Adrenal gland (tissue), 12 donors: ENCODE data around the gene MARCHF6. TPM values are rescaled to one million over a fixed set of nuclear protein-coding genes. Genes with fewer than 3 reads are reported as not detected.
"Not testable (repeated sequence)": the region's sequence is repeated elsewhere in the genome, so short reads cannot be mapped to it uniquely, and the experiment has no call there.

Experiments used
- DNase-seq, 7 donors: peaks; one replicate each; pipeline ENCODE4 v3.0.0-alpha.2; 2019 to 2020
- H3K27ac ChIP-seq, 5 donors: fragments of 200-600 bp; sonication (generic) in 4 of 5; 1 replicate in 3 of 5; 2 replicates in 2 of 5; pipeline versions ENCODE4 v1.5.1 to v1.8.0; 2016 to 2020; ENCODE audit warnings: mild to moderate bottlenecking in 1 of 5
- H3K27me3 ChIP-seq: fragments of 200-600 bp; 2 replicates; pipeline ENCODE4 v1.8.0; 2021
- H3K36me3 ChIP-seq, 2 donors: fragments of 200-600 bp; replicated peaks in 1 of 2; 1 replicate in 1 of 2; 2 replicates in 1 of 2; pipeline versions ENCODE4 v1.5.1 to v1.8.0; 2018 to 2022
- H3K4me1 ChIP-seq, 2 donors: fragments of 200-600 bp; replicated peaks in 1 of 2; 1 replicate in 1 of 2; 2 replicates in 1 of 2; pipeline versions ENCODE4 v1.5.1 to v1.8.0; 2018 to 2021
- H3K4me3 ChIP-seq, 4 donors: fragments of 200-600 bp; sonication (generic) in 3 of 4; one replicate each; pipeline ENCODE4 v1.5.1; 2016 to 2018
- H3K9me3 ChIP-seq, 3 donors: fragments of 200-600 bp; sonication (generic) in 1 of 3; replicated peaks in 1 of 3; 1 replicate in 2 of 3; 2 replicates in 1 of 3; pipeline versions ENCODE4 v1.5.1 to v1.8.0; 2016 to 2021
- POLR2A ChIP-seq, 2 donors: fragments of 450-650 bp; IDR thresholded peaks; one replicate each; pipeline ENCODE4 v1.6.1; 2017; ENCODE audit warnings: antibody characterized with exemption in 2 of 2, mild to moderate bottlenecking in 2 of 2, moderate library complexity in 1 of 2
- WGBS, 4 donors: extraction: QIAGEN DNeasy Blood & Tissue Kit in 2 of 4; methylation state at CpG; one replicate each; pipeline versions ENCODE4 v1.1.5 to v1.1.7; 2013 to 2017; 5-methylcytosine and 5-hydroxymethylcytosine counted together
- intact Hi-C, 2 donors: fragments of 100-400 bp; cut with DNase I; formaldehyde crosslinking; loops; one replicate each; pipeline versions ENCODE4 v1.14.1 to v1.15.0; 2022 to 2023
- polyA plus RNA-seq, 3 donors: library from polyadenylated mRNA; stranded (reverse); fragments of 200-250 nt in 2 of 3; fragments of 350-450 nt in 1 of 3; fragmentation: Illumina TruSeq in 1 of 3; extraction: RNeasy Lipid Tissue Mini Kit (QIAGEN cat#74804) in 1 of 3; gene quantifications; one replicate each; pipeline ENCODE4 v1.2.3, GENCODE V29; 2013 to 2014
- total RNA-seq, 9 donors: library from RNA; depleted of rRNA in 4 of 9; stranded (reverse); fragments of >200 nt in 4 of 9; fragments of 120-200 nt in 1 of 9; fragmentation: NEBNext Ultra II Directional in 1 of 9; extraction: Animal tissue kit (Norgen Biotek cat#: 25700) in 1 of 9; gene quantifications; one replicate each; pipeline versions ENCODE4 v1.1.0 to v1.2.4, GENCODE V29; 2013 to 2023
- TF ChIP-seq, protein P1 (sequence below), 6 experiments: fragments of 450-650 bp in 4 of 6; fragments of 200-600 bp in 2 of 6; sonication (generic) in 1 of 6; IDR thresholded peaks; 1 replicate in 5 of 6; 2 replicates in 1 of 6; pipeline versions ENCODE4 v1.5.1 to v1.8.0; 2016 to 2021; ENCODE audit warnings: antibody characterized with exemption in 6 of 6, mild to moderate bottlenecking in 2 of 6, moderate library complexity in 1 of 6
- donor health status: healthy with polysubstance abuse.
- donor health status: Bipolar disorder and iron deficiency.
- donor health status: DM: yes; HTN: yes; CAD: no.
- donor health status: DM: no; HTN: no; CAD: no.
- donor health status: DM: no; HTN: no; CAD: no.
- donor health status: DM: yes; HTN: yes; CAD: no.

The MARCHF6 gene
- total and polyA plus RNA-seq, 12 donors: 51.6 to 170 (median 115) TPM

DNA sequence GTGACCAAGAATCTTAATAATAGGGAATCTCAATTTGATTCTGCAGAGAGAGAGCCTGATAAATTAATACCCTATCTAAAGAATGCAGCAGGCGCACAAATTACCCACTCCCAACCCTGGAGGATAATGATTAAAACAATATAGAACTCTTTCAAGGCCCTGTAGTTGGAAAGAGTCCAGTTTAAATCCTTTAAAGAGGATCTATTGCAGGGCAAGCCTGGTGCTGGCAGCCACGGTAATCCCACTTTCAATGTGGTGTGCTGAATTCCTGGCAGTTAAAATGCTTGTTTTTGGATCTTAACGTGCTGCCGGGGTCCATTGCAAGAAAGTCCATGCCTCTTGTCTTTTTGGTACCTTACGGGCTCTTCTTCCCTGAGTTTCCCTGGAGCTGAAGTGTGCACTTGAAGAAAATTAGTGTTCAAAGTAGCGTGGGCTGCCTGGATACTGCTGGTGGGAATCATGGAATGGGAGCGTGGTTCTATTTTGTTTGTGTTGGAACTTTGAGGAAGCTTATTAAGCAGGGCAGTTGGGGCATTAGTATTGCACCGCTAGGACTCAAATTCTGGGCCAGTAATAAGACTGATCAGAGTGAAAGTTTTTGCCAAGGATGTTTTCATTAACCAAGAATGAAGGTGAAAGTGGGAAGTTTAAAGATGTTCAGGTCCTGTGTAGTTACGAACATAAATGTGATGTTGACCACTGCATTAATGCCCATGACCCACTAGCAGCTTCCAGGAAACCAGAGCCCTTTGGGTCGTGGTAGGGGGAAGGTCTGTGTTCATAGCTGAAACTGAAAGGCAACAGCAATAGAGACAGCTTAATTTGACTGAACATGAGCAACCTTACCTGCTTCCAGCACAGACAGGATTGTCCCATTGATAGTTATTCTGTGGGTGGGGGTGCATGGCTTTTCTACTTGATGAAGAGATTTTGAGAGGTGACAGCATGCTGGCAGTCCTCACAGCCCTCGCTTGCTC, 20.8 kb downstream of the MARCHF6 start:
- Histone ChIP-seq H3K36me3 (no peaks in the 10 kb centered on the region), H3K4me3 (no peak overlapping the region), H3K4me1 (peaks cover 12 to 41% of the 10 kb centered on the region in 2 donors), H3K9me3 (no peaks in the 10 kb centered on the region), H3K27ac (peak overlapping the region in 1 of 5 donors; percentile 28), H3K27me3 (no peaks in the 10 kb centered on the region)
- 54 to 64% (median 60%) methylated on average over 10 to 11 of the region's 11 CpGs for WGBS, 4 donors
- DNase-seq: no peak
- intact Hi-C loops: no loop called here
- TF ChIP-seq POLR2A (IDR thresholded peaks at IDR 0.05): no peak
- TF ChIP-seq, protein P1, sequence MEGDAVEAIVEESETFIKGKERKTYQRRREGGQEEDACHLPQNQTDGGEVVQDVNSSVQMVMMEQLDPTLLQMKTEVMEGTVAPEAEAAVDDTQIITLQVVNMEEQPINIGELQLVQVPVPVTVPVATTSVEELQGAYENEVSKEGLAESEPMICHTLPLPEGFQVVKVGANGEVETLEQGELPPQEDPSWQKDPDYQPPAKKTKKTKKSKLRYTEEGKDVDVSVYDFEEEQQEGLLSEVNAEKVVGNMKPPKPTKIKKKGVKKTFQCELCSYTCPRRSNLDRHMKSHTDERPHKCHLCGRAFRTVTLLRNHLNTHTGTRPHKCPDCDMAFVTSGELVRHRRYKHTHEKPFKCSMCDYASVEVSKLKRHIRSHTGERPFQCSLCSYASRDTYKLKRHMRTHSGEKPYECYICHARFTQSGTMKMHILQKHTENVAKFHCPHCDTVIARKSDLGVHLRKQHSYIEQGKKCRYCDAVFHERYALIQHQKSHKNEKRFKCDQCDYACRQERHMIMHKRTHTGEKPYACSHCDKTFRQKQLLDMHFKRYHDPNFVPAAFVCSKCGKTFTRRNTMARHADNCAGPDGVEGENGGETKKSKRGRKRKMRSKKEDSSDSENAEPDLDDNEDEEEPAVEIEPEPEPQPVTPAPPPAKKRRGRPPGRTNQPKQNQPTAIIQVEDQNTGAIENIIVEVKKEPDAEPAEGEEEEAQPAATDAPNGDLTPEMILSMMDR (IDR thresholded peaks at IDR 0.05): no peak

DNA sequence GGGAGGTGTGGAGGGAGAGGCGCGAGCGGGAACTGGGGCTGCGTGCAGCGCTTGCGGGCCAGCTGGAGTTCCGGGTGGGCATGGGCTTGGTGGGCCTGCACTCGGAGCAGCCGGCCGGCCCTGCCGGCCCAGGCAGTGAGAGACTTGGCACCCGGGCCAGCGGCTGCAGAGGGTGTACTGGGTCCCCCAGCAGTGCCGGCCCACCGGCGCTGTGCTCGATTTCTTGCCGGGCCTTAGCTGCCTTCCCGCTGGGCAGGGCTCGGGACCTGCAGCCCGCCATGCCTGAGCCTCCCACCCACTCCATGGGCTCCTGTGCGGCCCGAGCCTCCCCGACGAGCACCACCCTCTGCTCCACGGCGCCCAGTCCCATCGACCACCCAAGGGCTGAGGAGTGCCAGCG, 21.7 kb downstream of the MARCHF6 start:
- H3K4me3 ChIP-seq, intact Hi-C loops, H3K36me3 ChIP-seq, H3K9me3 ChIP-seq, H3K27ac ChIP-seq, H3K27me3 ChIP-seq, DNase-seq: not testable (repeated sequence)
- H3K4me1 ChIP-seq: peaks cover 12 to 41% of the 10 kb centered on the region in 2 donors
- WGBS, 4 donors: 97 to 100% (median 98%) methylated on average over 2 to 29 of the region's 29 CpGs

DNA sequence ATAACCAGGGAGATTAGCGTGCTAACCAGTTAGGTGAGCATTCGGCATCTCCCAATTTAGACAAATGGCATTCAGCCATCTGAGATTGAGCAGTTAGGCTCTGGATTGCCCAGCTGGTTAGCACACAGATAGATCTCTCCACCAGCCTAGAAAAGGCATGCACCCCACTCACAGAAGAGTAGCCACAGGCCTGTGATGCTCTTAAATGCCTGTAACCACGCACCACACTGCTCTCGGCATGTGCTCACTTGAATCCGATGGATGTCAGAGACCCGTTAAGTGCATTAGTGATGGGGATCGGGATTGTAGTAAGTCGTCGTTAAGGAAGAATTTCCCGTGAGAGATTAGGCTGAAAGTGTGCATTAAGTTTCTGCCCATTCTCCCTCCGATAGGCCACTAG, 23.0 kb downstream of the MARCHF6 start:
- Histone ChIP-seq H3K27ac (no peak overlapping the region), H3K27me3 (no peaks in the 10 kb centered on the region), H3K9me3 (no peaks in the 10 kb centered on the region), H3K4me1 (peaks cover 12 to 41% of the 10 kb centered on the region in 2 donors), H3K36me3 (peaks cover 0 to 1% of the 10 kb centered on the region in 2 donors), H3K4me3 (no peak overlapping the region)
- TF ChIP-seq, protein P1 (IDR thresholded peaks at IDR 0.05): no peak
- no peak for TF ChIP-seq POLR2A (IDR thresholded peaks at IDR 0.05)
- WGBS, 4 donors: 84 to 96% (median 86%) methylated on average over 10 to 11 of the region's 11 CpGs
- intact Hi-C loops: no loop called here
- DNase-seq: no peak

DNA sequence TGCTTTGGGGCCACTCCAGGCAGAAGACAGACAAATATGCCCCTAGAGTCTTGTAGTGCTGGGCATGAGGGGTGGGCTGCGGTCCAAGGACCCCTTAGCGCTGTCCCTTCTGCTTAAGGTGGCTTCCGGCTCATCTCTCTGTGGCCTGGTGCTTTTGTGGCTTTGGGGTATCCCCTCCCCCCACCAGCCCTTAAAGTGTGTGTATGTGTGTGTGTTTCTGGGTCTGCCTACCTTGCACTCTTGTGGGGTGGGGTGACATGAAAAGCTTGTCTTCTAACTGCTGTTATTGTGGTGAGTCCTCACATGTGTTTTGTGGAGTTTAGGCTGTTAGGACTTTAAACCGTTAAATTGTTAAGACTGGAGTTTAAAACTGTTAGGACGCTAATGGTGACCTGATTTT, 23.6 kb downstream of the MARCHF6 start:
- no peak overlapping the region for H3K27ac ChIP-seq
- 90 to 94% (median 93%) methylated on average over 2 to 5 of the region's 5 CpGs for WGBS, 4 donors
- no peak overlapping the region for H3K4me3 ChIP-seq
- no peak for TF ChIP-seq POLR2A (IDR thresholded peaks at IDR 0.05)
- TF ChIP-seq, protein P1 (IDR thresholded peaks at IDR 0.05): no peak
- no peaks in the 10 kb centered on the region for H3K27me3 ChIP-seq
- peaks cover 0 to 7% of the 10 kb centered on the region in 2 donors for H3K36me3 ChIP-seq
- DNase-seq: no peak
- H3K9me3 ChIP-seq: no peaks in the 10 kb centered on the region
- intact Hi-C loops: no loop called here
- H3K4me1 ChIP-seq: peaks cover 12 to 41% of the 10 kb centered on the region in 2 donors
